Fibroblast of skin of right quadriceps (primary cell): Measurements from ENCODE around the gene CREB3.

ENCODE experiments used
- DNase-seq: peaks from one replicate; pipeline ENCODE4 v3.0.0-alpha.2; 2013

CREB3 gene

DNA sequence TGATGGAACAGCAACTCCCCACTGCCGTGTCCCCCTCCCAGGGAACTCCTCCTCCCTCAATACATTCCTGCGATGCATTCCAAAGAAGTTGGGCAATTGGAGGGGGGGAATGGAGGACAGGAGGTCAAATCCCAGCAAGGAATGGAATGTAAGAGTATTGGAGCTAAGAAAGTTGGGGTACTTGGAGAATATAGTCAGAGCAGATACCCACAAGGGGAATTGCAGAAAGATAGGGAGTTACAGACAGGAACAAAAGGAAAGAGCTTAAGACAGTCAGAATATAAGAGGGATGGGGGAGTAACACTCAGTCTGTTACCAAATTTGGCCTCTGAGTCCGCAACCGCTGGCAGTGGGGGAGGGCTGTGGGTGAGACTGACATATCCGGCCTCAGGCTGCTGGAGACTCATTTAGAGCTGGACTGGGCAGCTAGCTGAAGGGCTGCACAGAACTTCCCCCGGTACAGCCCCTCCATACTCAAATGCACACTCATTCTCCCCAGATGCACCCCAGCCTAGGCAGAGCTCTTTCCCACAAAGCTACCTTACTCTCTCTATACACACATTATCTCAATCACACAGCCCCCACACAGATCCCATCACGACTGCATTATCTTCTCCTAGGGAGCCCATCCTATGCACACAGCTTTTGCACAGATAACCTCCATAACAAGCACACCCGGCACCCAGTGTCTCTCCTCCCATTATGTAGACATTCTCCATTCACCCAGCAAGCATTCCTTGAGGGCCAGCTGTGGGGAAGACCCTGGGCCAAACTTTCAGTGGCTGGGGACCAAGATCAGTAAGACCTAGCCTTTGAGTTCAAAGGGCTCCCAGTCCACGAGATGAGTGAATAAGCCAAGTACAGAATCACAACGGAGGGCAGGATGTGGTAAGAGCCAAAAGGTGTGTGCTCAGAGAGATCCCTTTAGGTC is 4.2 kb upstream of the CREB3 start:
- peak; percentile 96 for DNase-seq

DNA sequence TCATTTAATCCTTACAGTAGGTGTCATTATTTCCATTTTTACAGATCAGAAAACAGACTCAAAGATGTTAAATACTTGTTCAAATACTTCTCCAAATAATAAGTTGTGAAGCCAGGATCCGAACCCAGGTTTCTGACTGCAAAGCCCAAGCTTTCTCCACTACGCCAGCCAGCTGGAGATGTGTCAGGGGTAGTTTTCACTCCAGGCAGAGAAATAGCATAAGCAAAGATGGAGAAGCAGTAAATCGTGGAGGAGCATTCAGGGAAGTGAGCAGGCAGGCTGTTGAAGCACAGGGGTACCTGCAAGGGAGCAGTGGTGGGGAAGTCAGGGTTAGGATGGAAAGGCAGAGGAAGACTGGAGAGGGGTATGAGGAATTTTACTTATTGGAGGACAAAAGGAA is 3.4 kb upstream of the CREB3 start:
- no peak for DNase-seq

DNA sequence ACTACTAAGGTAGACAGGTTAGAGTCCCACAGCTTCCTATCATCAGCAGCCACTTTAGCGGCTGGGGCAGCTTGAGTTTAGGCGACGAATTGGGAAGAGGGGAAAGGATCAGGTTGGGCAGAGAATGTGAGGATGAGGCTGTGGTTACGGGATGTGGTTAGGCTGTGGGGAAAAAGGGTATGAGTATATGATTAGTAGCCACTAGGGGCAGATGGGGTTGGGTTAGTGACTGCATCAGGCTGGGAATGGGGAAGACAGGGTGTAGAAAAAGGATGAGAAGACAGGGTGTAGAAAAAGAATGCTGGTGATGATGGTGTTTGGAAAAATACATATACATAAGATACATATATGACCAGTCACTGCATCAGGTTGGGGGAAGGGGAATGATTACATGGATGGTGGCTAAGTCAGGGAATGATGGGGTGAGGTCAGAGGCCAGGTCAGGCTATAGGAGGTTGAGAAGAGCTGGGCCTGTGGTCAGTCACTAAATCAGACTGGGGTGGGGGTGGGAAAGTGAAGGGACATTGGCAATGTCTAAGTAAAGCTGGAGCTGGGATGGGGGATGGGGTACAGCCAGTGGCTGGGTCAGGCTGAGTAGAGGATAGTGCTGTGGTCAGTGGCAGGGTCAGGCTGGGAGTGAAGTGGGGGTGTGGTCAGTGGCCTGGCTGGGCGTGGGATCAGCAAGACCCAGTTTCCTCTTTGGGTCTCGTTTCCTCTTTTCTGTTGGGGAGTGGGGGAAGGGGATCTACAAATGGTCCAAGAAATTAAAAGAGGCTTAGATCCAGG is 2.6 kb upstream of the CREB3 start:
- DNase-seq: peak; percentile 92

DNA sequence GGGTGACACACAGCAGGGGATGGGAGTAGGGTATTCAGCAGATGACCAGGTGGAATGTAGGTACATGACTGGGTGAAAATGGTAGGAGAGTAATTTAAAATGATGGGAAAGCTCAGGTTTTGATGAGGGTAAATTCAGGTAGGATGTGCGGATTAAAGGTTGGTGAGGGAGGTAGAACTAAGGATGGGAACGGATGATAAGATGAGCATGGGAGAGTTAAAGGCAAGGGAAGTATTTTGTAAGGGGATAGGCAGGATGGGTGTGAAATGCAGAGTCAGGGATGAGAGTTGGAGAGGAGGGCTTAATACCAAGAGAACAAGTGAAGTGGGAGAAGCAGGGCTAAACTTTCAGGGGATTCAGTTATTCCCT is 2.0 kb upstream of the CREB3 start:
- DNase-seq: no peak

DNA sequence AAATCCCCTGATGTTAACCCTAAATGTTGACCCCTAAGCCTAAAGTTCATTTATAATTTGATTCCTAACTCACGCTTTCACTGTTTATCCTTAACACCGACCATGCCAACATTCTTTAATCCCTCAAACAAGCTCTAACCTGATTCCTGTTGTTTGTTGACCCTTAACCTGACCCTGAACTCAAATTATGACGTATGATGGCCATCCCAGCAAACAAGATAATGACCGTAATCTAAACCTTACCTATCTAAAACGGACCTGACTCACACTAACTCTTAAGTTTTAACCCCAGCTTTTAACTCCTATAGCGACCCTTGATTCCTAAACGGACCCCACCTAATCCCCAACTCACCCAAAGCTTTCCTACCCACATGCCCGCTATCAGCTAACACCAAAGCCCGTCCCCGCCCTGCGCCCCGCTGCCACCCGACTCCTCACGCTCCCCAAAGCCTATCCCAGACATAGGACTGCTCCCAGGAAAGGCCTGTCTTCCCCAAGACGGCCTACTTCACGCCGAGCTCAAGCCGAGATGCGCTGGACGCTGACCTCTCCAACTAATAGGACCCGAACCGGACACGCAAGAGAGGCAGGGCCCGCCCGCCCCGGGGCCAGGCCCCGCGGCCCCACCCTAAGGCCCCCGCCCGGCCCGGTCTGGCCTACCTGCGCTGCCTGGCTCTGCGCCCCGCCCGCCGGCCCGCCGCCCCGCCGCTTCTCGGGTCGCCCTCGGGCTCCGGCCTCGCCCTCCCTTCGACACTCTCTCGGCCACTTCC is 866 bp upstream of the CREB3 start:
- DNase-seq: no peak

DNA sequence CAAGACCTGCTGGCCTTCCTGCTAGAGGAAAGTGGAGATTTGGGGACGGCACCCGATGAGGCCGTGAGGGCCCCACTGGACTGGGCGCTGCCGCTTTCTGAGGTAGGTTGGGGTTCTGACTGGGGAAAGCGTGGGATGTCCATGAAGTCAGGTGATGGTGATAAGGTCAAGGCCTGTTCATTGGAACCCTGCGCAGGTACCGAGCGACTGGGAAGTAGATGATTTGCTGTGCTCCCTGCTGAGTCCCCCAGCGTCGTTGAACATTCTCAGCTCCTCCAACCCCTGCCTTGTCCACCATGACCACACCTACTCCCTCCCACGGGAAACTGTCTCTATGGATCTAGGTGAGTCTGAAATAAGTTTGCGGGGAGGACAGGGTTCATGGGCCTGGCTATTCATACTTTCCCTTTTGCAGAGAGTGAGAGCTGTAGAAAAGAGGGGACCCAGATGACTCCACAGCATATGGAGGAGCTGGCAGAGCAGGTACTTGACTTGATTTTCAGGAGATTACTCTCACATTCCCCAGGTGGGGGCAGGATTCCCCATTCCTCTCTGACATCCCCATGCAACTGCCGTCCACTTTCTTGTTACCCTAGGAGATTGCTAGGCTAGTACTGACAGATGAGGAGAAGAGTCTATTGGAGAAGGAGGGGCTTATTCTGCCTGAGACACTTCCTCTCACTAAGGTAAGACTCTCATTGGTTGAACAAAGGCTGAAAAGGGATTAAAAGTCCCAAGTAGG is 505 bp downstream of the CREB3 start:
- peak; percentile 63 for DNase-seq

DNA sequence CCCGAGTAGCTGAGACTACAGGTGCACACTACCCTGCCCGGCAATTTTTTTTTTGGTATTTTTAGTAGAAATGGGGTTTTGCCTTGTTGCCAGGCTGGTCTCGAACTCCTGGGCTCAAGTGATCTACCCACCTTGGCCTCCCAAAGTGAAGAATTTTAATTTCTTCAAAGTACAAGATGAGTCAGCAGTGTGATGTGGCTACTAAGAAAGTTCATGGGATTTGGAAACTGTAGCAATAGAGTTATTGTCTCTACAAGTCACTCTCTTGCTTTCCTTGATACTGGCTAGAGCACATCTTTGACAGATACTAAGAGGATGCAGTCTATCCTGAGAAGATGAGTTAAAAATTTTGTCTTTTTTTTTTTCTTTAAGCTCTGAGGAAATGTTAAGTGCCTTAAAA is 1.6 kb downstream of the CREB3 start:
- DNase-seq: no peak

DNA sequence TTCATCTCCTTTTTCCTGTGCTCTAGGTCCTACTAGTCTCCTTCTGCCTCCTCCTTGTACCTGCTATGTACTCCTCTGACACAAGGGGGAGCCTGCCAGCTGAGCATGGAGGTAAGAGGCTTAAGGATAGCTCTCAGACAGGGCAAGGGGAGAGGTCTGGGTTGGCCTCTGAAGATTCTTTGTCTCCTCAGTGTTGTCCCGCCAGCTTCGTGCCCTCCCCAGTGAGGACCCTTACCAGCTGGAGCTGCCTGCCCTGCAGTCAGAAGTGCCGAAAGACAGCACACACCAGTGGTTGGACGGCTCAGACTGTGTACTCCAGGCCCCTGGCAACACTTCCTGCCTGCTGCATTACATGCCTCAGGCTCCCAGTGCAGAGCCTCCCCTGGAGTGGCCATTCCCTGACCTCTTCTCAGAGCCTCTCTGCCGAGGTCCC is 3.8 kb downstream of the CREB3 start:
- peak; percentile 69 for DNase-seq

DNA sequence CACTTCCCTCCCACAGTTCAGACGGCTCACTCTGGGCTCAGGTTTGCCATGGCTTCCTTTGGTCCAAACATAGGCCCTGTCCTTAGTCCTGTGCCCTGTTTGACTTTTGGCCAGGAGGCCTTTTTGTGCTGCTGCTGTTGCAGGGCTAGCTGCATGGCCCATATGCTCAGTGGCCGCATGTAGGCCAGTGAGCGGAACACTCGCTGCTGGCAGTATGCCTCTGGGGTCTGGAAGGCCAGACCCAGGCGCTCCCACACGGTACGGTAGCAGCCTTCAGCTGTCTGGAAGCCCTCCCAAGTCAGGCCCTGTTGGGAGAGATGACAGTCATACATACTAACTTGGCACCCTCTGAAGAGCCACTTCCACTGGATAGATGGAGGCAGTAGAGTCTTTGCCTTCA is 4.7 kb downstream of the CREB3 start:
- no peak for DNase-seq

DNA sequence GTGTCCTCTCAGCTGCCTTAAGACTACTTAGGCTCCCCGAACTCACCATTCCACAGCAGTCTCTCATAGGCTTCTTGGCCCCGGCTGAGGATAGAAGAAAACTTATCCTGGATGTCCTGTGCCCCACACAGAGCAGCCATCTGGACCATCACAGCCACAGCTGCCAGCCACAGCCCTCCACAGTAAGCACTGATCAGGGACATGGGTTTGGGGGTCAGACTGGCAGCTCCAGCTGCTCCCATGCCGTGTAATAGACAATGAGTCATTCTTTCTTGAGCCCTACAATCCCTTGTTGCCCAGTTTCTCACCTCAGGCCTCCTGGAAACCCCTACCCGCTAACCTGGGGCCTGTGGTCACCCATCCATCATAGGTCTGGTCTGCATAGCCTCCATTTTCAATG is 5.7 kb downstream of the CREB3 start:
- no peak for DNase-seq

DNA sequence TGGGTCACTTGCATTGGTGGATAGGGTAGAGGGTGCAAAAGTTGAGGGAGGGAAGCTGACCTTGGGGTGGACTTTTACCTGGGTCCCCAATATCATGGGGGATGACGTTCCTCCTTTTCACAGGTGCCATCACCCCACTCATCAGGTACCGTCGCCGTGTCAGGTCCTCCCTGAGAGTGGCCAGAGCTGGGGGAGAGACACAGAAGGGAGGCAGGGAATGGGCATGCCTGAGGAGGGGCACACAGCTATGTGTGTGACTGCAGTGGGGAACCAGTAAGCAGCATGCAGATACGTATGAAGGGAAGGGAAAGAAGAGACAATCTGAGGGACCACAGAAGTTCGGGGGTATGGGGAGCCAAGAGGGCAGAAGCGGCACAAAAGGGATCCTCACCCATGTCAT is 6.5 kb downstream of the CREB3 start:
- DNase-seq: no peak

DNA sequence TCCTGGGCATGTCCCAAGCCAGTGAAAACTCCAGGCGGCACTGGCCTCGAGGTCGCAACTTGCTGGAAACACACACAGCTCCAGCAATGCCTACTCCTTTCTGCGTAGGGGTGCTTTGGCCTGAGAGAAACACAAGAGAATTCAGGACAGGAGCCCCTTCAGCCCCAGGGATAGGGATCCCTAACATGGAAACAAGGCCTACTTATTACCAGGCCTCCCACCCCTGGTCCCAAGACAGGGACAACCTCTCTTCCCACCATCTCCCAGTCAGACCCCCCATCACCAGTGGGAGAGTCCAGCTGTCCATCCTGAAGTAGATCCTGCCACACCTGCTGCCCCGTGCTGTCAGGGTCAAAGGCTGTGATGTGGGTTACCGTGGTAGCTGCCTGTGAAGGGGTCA is 7.8 kb downstream of the CREB3 start:
- DNase-seq: no peak

DNA sequence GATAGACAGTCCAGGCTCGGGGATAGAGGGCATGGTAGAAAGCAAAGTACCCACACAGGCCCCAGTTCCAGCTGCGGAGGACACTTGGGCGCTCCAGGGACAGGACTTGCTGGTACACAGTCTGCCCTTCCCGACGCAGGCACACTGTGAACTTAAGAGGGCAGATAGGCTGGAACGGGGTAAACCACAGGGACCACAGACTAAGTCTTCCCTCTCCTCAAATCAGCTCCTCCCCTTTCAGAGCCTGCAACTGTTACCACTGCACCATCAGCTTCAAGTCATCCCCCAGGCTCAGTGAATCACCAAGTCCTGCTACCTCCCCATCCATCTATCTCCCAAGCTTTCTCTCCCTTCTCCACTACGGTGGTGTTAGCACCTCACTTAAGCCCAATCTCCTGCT is 9.3 kb downstream of the CREB3 start:
- no peak for DNase-seq

DNA sequence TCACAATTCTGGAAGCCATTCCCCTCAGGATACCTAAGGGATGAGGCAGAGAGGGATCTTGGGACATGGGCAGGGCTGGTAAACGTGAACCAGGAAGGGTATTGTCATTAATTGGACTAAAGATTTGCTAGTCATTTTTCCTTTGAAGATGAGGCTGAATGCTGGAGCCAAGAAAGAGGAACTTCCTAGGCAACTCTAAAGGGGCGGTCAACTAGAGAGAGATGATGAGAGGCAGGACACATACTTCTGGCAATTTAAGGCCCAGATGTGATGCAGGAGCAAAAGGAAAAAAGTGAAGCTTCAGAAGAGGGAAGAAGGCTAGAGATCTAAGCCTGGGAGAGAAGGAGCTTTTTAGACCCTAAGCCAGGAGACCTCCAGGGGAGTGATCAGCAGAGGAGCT is 11.0 kb downstream of the CREB3 start:
- no peak for DNase-seq

DNA sequence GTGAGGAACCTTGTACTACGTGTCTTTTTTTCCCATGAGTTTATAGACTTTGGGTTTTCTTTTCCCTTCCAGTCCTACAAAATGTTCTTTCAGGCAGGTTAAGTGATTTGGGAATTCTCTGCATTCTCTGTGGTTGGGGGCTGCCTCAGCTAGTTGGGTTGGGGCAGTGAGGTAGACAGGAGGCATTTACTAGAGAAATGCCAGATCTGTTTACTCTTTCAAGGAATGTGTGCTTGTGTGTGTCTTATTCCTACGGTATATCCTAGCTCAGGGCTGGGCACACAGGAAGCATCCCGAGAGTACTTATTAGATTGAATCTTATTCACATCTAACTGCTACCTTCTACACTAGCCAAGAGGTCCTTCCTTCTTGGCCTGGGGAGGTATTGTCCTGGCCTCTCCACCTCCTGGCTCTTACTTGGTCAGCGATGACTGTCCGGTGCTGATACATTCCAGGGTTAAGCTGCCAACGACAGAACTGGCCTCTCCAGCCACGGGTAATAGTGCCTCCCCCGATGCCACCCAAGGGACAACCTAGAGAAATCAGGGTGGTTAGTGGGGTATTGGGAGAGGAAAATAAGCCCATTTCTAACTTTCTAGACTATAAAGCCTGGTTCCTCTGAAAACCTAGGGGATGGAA is 11.5 kb downstream of the CREB3 start:
- DNase-seq: no peak

DNA sequence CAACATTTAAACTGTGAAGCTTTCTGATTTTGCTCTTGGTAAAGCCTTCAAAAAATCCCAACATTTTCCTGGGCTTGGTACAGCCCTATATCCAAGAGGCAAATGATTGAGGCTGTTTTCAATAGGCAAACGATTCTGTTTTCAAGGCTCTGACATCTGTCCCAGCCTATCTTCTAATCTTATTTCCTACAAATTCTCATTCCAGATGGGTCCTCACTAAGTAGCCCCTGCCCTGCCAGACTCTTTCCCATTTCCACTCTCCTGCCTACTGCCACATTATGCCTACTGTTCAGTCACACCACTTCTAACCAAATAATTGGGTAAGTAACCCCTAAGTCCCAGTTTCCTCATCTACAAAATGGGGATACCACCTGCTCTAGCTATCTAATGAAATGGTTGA is 13.1 kb downstream of the CREB3 start:
- DNase-seq: no peak

DNA sequence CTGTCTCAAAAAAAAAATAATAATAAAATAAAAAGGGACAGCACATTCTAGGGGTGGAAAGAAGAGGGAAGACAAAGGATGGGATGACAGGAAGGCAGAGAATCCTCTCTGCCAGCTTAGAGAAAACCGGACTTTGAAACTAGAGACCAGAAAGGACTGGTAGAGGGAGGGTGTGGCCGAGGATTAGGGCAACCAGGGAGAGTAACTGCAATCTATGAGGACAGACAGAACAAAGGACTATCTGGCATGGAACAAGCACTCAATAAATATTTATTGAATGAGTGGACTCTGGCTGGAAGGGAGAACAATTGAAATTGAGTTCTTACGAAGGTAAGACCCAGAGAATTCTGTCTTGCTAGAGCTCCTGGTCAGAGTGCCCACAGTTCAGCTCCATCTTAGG is 14.1 kb downstream of the CREB3 start:
- no peak for DNase-seq

DNA sequence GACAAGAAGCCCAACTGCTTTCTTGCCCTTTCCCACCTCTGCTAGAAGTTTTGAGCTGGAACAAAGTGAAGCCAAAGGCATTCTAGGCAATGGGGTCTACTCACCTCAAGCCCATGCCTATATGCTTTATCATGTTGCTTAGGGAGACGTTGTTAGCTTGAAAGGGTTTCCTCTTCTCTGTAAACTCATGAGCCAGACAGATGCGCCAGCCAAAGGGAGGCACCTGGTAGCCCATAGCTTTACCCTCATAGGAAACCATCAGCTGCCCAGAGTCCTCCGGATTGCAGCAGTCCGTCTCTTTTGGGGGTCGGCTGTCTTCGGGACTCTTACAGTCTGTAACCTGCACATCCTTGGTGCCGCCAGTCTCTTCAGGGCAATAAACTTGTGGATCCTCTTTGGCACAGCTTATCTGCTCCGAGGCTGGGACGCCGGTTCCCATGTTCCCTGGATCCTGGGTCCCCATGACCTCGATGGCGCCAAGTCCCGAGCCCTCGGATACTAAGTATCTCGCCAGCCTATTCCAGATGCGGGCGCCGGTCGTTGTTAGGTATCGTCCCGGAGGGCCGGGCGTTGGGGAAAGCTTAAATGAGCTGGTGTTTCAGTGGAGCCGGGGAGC is 15.9 kb downstream of the CREB3 start:
- DNase-seq: no peak

DNA sequence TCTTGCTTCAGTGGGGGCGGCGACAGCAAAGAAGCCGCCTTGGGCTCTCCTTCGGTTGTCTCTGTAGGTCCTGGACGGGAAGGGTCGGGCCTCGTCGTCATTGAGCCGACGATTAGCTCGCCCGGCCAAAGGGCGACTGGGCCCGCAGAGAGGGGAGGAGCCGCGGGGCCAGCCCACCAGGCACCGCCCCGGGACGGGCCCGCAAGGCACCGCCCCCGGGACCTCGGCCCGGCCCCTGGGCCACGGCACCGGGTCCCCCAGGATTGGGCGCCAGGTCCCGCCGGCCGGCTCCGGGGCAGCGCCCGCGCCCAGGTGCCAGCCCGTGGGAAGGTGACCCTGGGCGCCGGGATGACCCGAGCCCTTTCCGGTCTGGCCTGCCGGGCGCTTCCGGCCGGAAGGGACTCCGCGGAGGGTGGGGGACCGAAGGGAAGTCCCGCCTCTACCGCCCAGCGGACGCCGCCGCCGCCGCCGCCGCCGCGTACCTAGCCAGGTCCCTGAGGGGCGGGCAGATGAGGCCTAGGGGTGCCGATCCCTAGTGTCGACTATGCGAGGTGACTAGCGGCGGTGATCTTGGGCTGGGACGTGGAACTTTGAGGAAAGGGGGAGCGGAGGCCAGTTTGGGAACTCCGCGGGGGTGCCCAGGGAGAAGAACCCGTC is 16.5 kb downstream of the CREB3 start, which contains the start of the genes GBA2 and RGP1:
Gene GBA2, minus strand, starts transcription at position 371 of the 657 bp plus-strand sequence. CDS start 524 bp downstream, outside the sequence.
Gene RGP1, plus strand, starts transcription at position 430 of the 657 bp plus-strand sequence. CDS start 469 bp downstream, outside the sequence.
- DNase-seq: peak; percentile 53

DNA sequence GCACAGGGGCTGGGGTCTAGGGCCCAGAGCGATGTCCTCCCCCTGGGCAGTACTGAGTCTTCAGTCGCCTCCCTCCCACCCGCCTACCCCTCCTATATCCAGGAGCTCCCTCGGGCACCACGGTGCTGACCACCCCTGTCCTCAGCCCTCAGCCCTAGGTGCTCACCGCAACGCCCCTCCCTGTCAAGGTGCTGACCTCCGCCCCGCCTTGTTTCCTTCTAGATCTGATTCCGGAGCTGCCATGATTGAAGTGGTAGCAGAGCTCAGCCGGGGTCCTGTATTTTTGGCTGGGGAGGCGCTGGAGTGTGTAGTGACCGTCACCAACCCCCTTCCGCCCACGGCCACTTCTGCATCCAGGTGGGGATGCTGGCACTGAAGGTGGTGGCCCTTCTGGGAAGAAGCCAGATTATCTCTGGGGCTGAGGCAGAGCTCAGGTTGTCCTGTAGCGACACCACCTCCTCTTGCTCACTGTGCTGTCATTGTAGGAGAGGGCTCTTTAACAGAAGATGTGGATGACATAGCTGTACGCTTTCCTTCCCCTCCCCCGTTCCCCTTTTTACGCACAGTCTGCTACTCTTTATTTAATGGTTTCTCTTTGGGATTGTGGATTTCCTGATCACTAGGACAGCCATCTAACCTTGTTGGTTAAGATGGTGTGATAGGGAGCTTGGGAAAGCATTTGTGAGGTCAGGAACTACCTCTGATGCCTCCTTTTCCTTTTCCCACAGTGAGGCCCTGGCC is 17.2 kb downstream of the CREB3 start:
- DNase-seq: no peak
